Left ventricle myocardium inferior (tissue), 1 donor: ENCODE measurements around the gene CTAGE4. TPM values are rescaled to one million over a fixed set of nuclear protein-coding genes. Genes with fewer than 3 reads are reported as not detected.
"Not testable (repeated sequence)": the region's sequence is repeated elsewhere in the genome, so short reads cannot be mapped to it uniquely, and the experiment has no call there.

Experiments used
- DNase-seq: peaks from one replicate; pipeline ENCODE4 v3.0.0-alpha.2; 2020
- H3K27ac ChIP-seq: fragments of 200-600 bp; replicated peaks from 2 replicates; pipeline ENCODE4 v1.8.0; 2021
- H3K27me3 ChIP-seq: fragments of 200-600 bp; 2 replicates; pipeline ENCODE4 v1.8.0; 2021; ENCODE audit warnings: low read depth
- H3K36me3 ChIP-seq: fragments of 200-600 bp; 2 replicates; pipeline ENCODE4 v1.8.0; 2021
- H3K4me1 ChIP-seq: fragments of 200-600 bp; 2 replicates; pipeline ENCODE4 v1.8.0; 2021
- H3K4me3 ChIP-seq: fragments of 200-600 bp; 2 replicates; pipeline ENCODE4 v1.8.0; 2021; ENCODE audit warnings: mild to moderate bottlenecking, moderate library complexity
- H3K9me3 ChIP-seq: fragments of 200-600 bp; replicated peaks from 2 replicates; pipeline ENCODE4 v1.8.0; 2021
- intact Hi-C: fragments of 100-400 bp; cut with micrococcal nuclease; formaldehyde crosslinking; loops from one replicate; pipeline ENCODE4 v1.11.0; 2022
- long read RNA-seq: library from polyadenylated mRNA; unstranded; transcript quantifications from one replicate; pipeline ENCODE4 v2.0.0, GENCODE V29; 2021
- total RNA-seq: library from RNA; stranded (reverse); fragmentation: NEBNext Ultra II Directional; extraction: Animal tissue kit (Norgen Biotek cat#: 25700); gene quantifications from one replicate; pipeline ENCODE4 v1.2.1, GENCODE V29; 2021
- TF ChIP-seq, protein P1 (sequence below): fragments of 200-600 bp; IDR thresholded peaks from 2 replicates; pipeline ENCODE4 v1.8.0; 2021; ENCODE audit warnings: antibody characterized with exemption, mild to moderate bottlenecking, borderline replicate concordance
- donor health status: DM: no; HTN: yes; CAD: no; lungs with severe emphysema.

Gene CTAGE4, protein sequence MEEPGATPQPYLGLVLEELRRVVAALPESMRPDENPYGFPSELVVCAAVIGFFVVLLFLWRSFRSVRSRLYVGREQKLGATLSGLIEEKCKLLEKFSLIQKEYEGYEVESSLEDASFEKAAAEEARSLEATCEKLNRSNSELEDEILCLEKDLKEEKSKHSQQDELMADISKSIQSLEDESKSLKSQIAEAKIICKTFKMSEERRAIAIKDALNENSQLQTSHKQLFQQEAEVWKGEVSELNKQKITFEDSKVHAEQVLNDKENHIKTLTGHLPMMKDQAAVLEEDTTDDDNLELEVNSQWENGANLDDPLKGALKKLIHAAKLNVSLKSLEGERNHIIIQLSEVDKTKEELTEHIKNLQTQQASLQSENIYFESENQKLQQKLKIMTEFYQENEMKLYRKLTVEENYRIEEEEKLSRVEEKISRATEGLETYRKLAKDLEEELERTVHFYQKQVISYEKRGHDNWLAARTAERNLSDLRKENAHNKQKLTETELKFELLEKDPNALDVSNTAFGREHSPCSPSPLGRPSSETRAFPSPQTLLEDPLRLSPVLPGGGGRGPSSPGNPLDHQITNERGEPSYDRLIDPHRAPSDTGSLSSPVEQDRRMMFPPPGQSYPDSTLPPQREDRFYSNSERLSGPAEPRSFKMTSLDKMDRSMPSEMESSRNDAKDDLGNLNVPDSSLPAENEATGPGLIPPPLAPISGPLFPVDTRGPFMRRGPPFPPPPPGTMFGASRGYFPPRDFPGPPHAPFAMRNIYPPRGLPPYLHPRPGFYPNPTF
- total RNA-seq, result 0.16 TPM
- long read RNA-seq, result 0 reads

DNA sequence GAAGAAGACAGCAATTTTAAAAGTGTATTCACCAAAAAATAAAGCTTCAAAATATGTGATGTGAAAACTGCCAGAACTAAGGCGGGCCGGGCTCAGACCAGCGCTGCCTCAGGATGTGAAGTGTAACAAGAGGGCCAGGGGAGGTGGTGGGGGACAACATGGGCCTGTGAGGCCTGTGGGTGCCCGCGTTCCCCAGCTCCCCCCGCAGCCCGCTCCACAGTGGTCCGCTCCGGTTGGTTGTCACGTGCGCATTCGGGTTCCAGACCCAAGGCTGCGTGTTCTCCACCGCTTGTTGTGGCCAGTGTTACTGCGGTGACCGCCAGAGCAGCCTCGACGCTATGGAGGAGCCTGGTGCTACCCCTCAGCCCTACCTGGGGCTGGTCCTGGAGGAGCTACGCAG, at the start of gene CTAGE4:
TSS of gene CTAGE4 (plus strand) at position 301 of the 400 bp plus-strand sequence. CDS start at position 339, 38 bp downstream.
- intact Hi-C loops, H3K4me3 ChIP-seq: not testable (repeated sequence)

DNA sequence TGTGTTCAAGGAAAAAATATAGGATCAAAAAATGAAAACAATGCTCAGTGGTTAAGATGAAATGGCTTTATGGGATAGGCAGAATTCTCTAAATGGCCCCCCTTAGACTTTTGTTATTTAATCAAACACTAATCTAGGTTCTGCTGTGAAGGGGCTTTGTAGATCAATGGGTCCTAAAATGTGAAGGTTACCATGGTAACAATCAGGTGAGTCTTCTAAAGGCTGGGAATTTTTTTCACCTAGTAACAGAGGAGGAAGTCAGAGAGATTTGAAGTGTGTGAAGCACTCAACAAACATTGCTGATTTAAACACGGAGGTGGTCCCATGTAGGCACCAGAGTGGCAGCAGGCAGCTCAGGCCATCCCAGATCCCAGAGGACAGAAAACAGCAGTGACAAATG, 49.1 kb upstream of the CTAGE4 start:
- TF ChIP-seq, protein P1, sequence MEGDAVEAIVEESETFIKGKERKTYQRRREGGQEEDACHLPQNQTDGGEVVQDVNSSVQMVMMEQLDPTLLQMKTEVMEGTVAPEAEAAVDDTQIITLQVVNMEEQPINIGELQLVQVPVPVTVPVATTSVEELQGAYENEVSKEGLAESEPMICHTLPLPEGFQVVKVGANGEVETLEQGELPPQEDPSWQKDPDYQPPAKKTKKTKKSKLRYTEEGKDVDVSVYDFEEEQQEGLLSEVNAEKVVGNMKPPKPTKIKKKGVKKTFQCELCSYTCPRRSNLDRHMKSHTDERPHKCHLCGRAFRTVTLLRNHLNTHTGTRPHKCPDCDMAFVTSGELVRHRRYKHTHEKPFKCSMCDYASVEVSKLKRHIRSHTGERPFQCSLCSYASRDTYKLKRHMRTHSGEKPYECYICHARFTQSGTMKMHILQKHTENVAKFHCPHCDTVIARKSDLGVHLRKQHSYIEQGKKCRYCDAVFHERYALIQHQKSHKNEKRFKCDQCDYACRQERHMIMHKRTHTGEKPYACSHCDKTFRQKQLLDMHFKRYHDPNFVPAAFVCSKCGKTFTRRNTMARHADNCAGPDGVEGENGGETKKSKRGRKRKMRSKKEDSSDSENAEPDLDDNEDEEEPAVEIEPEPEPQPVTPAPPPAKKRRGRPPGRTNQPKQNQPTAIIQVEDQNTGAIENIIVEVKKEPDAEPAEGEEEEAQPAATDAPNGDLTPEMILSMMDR, result no peak
- Histone ChIP-seq H3K27ac (no peak overlapping the region), H3K9me3 (no peaks in the 10 kb centered on the region), H3K4me3 (no peak overlapping the region), H3K27me3 (no peaks in the 10 kb centered on the region), H3K4me1 (no peaks in the 10 kb centered on the region), H3K36me3 (no peaks in the 10 kb centered on the region)
- no peak for DNase-seq
- intact Hi-C loops, result no loop called here

More for the DNA sequence above, at the start of gene CTAGE4:
- H3K4me1 ChIP-seq, H3K27ac ChIP-seq, H3K36me3 ChIP-seq, H3K27me3 ChIP-seq, DNase-seq, H3K9me3 ChIP-seq: not testable (repeated sequence)

DNA sequence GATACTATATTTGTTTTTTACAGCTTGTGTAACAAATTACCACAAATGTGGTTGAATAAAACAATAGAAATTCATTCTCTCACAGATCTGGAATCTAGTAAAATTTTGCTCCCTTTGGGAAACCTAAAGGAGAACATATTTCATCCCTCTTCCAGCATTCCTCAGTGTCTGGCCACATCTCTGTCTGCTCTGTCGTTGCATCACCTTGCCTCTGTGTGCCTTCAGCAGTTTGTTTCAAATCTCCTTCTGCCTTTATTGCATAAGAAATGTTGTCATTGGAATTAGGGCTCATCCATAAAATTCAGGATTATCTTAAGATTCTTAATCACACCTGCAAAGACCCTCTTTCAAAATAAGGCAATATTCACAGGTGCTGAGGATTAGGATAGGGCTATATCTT, 45.8 kb upstream of the CTAGE4 start:
- intact Hi-C loops, result no loop called here
- Histone ChIP-seq H3K4me1 (no peaks in the 10 kb centered on the region), H3K4me3 (no peak overlapping the region), H3K36me3 (no peaks in the 10 kb centered on the region), H3K9me3 (no peaks in the 10 kb centered on the region), H3K27me3 (no peaks in the 10 kb centered on the region), H3K27ac (no peak overlapping the region)
- TF ChIP-seq, protein P1, result no peak
- DNase-seq, result no peak

DNA sequence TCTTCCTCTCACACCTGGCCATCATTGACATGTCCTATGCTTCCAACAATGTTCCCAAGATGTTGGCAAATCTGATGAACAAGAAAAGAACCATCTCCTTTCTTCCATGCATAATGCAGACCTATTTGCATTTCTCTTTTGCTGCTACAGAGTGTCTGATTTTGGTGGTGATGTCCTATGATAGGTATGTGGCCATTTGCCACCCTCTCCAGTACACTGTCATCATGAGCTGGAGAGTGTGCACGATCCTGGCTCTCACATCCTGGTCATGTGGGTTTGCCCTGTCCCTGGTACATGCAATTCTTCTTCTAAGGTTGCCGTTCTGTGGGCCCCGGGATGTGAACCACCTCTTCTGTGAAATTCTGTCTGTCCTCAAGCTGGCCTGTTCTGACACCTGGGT, 41.1 kb upstream of the CTAGE4 start:
- H3K27ac ChIP-seq, result no peak overlapping the region
- H3K4me3 ChIP-seq, result no peak overlapping the region
- intact Hi-C loops, result no loop called here
- DNase-seq, result no peak
- no peaks in the 10 kb centered on the region for H3K36me3 ChIP-seq
- H3K27me3 ChIP-seq, result no peaks in the 10 kb centered on the region
- TF ChIP-seq, protein P1, result no peak
- H3K9me3 ChIP-seq, result peaks cover 29% of the 10 kb centered on the region
- no peaks in the 10 kb centered on the region for H3K4me1 ChIP-seq

DNA sequence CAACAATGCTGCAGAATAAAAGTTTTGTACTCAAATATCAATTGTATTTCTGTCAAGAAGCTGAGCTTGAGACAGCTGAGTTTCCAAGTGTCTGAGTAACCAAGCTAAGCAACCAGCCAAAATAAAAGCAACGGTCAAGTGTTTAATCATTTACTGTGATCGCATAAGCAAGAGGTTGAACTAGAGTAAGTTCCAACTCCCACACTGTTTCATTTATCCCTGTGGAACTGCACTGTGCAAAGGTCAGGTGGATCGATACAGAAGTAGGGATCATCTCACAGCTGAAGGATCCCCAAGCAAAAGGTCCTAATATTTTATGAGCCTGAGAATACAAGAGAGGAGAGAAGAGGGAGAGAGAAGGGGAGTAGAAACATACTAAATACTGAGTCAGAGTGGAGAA, 38.8 kb upstream of the CTAGE4 start:
- Histone ChIP-seq H3K9me3 (peaks cover 51% of the 10 kb centered on the region), H3K27me3 (no peaks in the 10 kb centered on the region), H3K36me3 (no peaks in the 10 kb centered on the region), H3K27ac (no peak overlapping the region), H3K4me3 (no peak overlapping the region), H3K4me1 (no peaks in the 10 kb centered on the region)
- no peak for DNase-seq
- TF ChIP-seq, protein P1, result no peak
- intact Hi-C loops, result no loop called here
